Cardiac muscle cell (in vitro differentiated cells and primary cell): ENCODE results near the gene OR10H4. TPM values are rescaled to one million over a fixed set of nuclear protein-coding genes. Genes with fewer than 3 reads are reported as not detected.
"Not testable (repeated sequence)": the region's sequence is repeated elsewhere in the genome, so short reads cannot be mapped to it uniquely, and the experiment has no call there.

Experiments
- DNase-seq, 2 donors: peaks; one replicate each; pipeline versions ENCODE4 v3.0.0 to v3.0.0-alpha.2; 2010 to 2017; ENCODE audit warnings: low read depth in 1 of 2, low spot score in 1 of 2
- H3K27ac ChIP-seq: fragments of 200-600 bp; sonication (generic); 2 replicates; pipeline ENCODE4 v1.5.1; 2016
- H3K27me3 ChIP-seq: fragments of 200-600 bp; sonication (generic); 2 replicates; pipeline ENCODE4 v1.6.0; 2016; ENCODE audit warnings: control low read depth
- H3K36me3 ChIP-seq: fragments of 200-600 bp; sonication (generic); 2 replicates; pipeline ENCODE4 v1.5.1; 2016; ENCODE audit warnings: control low read depth
- H3K4me1 ChIP-seq: fragments of 200-600 bp; sonication (generic); 2 replicates; pipeline ENCODE4 v1.8.1; 2017; ENCODE audit warnings: low read depth, mild to moderate bottlenecking, mixed run types
- H3K4me3 ChIP-seq: fragments of 200-600 bp; sonication (generic); 2 replicates; pipeline ENCODE4 v1.5.1; 2016; ENCODE audit warnings: mild to moderate bottlenecking
- H3K9me3 ChIP-seq: fragments of 200-600 bp; sonication (generic); 2 replicates; pipeline ENCODE4 v1.5.1; 2017; ENCODE audit warnings: low read depth, mild to moderate bottlenecking, control low read depth
- polyA plus RNA-seq: library from polyadenylated mRNA; unstranded; fragments of >200 nt; fragmentation: Nextera tagmentation; extraction: Ambion mirVana; gene quantifications from 2 replicates; pipeline ENCODE4 v1.2.1, GENCODE V29; 2016
- total RNA-seq: library from RNA; depleted of rRNA; stranded (reverse); fragments of >200 nt; gene quantifications from 2 replicates; pipeline ENCODE4 v1.2.3, GENCODE V29; 2016
- TF ChIP-seq, protein P1 (sequence below): IDR thresholded peaks from 2 replicates; pipeline ENCODE4 v1.5.1; 2012; ENCODE audit warnings: low read depth, mild to moderate bottlenecking, low read length

Gene OR10H4
- total and polyA plus RNA-seq, 2 experiments from 2014 or later: not detected

DNA sequence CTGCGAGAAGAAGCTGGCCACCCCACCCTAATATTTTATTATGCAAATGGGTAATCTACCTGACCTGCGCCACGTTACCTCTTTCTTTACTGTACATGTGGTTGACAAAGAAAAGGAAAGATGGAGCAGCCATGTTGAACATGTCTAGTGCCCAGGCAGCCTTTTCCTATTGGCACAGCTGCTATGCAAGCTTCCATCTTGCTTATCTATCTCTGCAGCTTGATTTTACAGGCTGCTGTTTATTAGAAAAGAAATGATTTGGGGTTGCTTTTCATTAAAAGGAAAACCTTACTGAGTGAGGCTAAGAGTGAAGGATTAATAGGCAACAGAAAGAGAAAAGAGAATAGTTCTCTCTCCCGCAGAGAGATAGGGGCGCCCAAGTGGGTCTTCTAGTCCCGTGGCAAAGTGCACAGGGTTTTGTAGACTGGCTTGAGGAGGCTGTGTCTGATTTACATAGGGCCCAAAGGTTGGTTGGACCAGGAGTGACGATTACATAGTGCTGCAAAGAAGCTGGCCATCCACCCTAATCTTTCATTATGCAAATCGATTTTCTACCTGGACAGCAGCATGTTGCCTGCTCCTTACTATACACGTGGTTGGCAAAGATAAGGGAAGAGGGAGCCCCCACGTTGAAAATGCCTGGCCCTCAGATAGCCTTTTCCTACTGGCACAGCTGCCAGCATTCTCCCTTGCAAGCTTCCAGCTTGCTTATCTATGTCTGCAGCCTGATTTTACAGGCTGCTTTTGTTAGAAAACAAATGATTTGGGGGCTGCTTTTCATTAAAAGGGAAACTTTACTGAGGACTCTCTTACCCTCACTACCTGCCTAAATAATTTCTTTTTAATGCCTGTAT lies 28.3 kb downstream of the OR10H4 start:
- Histone ChIP-seq H3K36me3 (no peaks in the 10 kb centered on the region), H3K4me1 (no peaks in the 10 kb centered on the region), H3K4me3 (no peak overlapping the region), H3K9me3 (no peaks in the 10 kb centered on the region), H3K27me3 (no peaks in the 10 kb centered on the region), H3K27ac (no peak overlapping the region)
- no peak for DNase-seq
- TF ChIP-seq, protein P1, sequence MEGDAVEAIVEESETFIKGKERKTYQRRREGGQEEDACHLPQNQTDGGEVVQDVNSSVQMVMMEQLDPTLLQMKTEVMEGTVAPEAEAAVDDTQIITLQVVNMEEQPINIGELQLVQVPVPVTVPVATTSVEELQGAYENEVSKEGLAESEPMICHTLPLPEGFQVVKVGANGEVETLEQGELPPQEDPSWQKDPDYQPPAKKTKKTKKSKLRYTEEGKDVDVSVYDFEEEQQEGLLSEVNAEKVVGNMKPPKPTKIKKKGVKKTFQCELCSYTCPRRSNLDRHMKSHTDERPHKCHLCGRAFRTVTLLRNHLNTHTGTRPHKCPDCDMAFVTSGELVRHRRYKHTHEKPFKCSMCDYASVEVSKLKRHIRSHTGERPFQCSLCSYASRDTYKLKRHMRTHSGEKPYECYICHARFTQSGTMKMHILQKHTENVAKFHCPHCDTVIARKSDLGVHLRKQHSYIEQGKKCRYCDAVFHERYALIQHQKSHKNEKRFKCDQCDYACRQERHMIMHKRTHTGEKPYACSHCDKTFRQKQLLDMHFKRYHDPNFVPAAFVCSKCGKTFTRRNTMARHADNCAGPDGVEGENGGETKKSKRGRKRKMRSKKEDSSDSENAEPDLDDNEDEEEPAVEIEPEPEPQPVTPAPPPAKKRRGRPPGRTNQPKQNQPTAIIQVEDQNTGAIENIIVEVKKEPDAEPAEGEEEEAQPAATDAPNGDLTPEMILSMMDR: no peak

DNA sequence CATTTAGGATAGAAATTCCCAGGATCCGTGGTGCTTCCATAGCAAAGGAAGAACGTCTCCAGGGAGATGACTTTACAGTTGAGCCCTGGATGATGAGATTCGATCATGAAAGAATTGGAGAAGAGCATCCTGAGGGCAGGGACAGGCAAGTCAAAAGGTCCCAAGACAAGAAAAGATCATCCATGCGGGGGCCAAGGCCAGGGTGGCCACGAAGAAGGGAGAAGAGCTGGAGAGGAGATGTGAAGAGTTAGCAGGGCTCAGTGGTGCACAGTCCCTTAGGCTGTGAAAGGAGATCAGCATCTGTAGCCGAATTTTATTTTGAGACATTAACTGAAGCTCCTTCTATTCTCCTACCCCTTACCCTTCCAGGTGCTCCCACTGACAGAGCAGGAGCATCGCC lies 28.9 kb downstream of the OR10H4 start:
- Histone ChIP-seq H3K4me1 (no peaks in the 10 kb centered on the region), H3K9me3 (no peaks in the 10 kb centered on the region), H3K4me3 (no peak overlapping the region), H3K27ac (no peak overlapping the region), H3K27me3 (no peaks in the 10 kb centered on the region), H3K36me3 (no peaks in the 10 kb centered on the region)
- no peak for DNase-seq
- TF ChIP-seq, protein P1: no peak

DNA sequence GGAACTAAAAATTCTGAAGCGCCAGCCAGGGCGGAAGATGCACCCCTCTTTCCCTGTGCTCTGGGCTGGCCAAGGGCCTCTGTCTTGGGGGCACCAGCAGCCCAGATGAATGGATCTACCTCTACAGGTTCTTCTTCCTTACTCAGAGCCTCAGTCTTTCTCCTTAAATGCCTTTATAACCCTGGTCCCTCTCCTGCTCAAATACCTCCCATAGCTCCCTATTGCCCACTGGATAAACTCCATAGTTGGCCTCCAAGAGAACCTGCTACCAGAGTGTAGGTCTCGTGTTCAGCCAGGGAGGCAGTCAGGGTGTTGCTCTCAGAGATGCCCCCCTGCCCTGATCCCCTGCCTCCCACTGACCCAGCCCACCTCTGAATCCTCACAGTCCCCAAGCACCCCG lies 30.5 kb downstream of the OR10H4 start:
- Histone ChIP-seq H3K4me3 (no peak overlapping the region), H3K36me3 (no peaks in the 10 kb centered on the region), H3K4me1 (no peaks in the 10 kb centered on the region), H3K27me3 (no peaks in the 10 kb centered on the region), H3K27ac (no peak overlapping the region), H3K9me3 (no peaks in the 10 kb centered on the region)
- DNase-seq: no peak
- TF ChIP-seq, protein P1: no peak

DNA sequence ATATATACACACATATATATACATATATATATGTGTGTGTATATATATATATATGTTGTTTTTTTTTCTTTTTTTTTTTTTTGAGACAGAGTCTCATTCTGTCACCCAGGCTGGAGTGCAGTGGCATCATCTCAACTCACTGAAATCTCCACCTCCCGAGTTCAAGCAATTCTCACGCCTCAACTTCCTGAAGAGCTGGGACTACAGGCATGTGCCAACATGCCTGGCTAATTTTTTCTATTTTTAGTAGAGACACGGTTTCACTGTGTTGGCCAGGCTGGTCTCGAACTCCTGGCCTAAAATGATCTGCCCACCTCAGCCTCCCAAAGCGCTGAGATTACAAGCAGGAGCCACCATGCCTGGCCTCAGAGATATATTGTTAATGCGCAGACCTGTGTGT lies 37.0 kb downstream of the OR10H4 start:
- H3K27me3 ChIP-seq, DNase-seq, H3K27ac ChIP-seq, H3K4me1 ChIP-seq, H3K4me3 ChIP-seq, H3K36me3 ChIP-seq, H3K9me3 ChIP-seq: not testable (repeated sequence)

DNA sequence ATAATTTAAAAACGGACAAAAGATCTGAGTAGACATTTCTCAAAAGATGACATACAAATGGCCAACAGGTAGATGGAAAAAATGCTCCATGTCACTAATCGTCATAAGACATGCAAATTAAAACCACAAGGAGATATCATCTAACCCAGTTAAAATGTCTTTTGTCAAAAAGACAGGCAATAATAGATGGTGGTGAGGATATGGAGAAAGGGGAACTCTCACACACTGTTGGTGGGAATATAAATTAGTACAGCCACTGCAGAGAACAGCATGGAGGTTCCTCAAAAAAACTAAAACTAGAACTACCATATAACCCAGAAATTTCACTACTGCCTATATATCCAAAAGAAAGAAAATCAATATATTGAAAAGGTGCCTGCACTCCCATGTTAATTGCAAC lies 37.9 kb downstream of the OR10H4 start:
- no peaks in the 10 kb centered on the region for H3K27me3 ChIP-seq
- no peak for DNase-seq
- no peak overlapping the region for H3K4me3 ChIP-seq
- TF ChIP-seq, protein P1: no peak
- no peaks in the 10 kb centered on the region for H3K9me3 ChIP-seq
- H3K36me3 ChIP-seq: no peaks in the 10 kb centered on the region
- H3K27ac ChIP-seq: no peak overlapping the region
- no peaks in the 10 kb centered on the region for H3K4me1 ChIP-seq

DNA sequence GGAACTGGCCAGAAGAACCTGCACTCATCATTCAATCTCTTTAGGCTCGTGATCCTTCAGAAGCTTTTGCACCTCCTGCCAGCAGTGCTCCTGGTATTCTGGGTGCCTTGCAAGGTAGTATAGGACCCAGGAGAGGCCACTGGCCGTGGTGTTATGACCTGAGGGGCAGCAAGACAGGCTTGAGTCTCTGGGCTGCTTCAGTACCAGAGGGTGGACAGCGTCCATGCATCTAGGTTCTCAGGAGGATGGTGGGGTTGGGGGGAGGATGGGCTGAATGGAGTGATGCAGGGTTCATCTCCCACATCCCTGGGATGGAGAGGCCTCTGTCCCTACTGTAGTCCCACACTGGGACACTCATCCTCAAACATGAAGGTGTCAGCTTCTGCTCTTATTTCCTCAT lies 41.1 kb downstream of the OR10H4 start:
- H3K4me3 ChIP-seq: no peak overlapping the region
- no peak overlapping the region for H3K27ac ChIP-seq
- DNase-seq: no peak
- no peaks in the 10 kb centered on the region for H3K9me3 ChIP-seq
- H3K27me3 ChIP-seq: no peaks in the 10 kb centered on the region
- TF ChIP-seq, protein P1: no peak
- H3K36me3 ChIP-seq: no peaks in the 10 kb centered on the region
- H3K4me1 ChIP-seq: no peaks in the 10 kb centered on the region
